OCI-LY3 (cell line): Measurements from ENCODE around the gene CGB2.

Experiments
- EZH2phosphoT487 ChIP-seq: fragments of 200-600 bp; shearing (Covaris generic); IDR thresholded peaks from 2 replicates; pipeline ENCODE4 v1.6.1; 2018; ENCODE audit warnings: antibody characterized with exemption, mixed run types, low read depth
- TF ChIP-seq, protein P1 (sequence below): fragments of 200-600, 300-600 bp; sonication (generic); IDR thresholded peaks from 2 replicates; pipeline ENCODE4 v1.5.1; 2014; ENCODE audit warnings: antibody characterized with exemption, low read length, low read depth

DNA sequence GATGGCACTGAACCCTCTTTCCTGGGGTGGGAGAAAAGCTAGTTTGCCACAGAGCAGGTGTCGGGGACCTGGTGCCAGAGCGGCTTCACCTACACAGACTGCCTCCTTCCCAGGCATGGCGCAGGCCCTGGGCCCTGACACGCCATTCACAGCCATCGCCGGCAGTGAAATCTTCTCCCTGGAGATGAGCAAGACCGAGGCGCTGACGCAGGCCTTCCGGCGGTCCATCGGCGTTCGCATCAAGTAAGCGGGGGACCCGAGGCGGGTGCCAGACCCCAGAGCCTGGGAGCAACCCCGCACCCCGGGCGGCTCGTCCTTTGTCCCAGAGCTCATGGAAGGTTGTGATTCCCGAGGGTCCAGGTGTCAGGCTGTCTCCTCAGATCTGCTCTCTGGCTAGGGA lies 24.8 kb upstream of the CGB2 start:
- TF ChIP-seq, protein P1, sequence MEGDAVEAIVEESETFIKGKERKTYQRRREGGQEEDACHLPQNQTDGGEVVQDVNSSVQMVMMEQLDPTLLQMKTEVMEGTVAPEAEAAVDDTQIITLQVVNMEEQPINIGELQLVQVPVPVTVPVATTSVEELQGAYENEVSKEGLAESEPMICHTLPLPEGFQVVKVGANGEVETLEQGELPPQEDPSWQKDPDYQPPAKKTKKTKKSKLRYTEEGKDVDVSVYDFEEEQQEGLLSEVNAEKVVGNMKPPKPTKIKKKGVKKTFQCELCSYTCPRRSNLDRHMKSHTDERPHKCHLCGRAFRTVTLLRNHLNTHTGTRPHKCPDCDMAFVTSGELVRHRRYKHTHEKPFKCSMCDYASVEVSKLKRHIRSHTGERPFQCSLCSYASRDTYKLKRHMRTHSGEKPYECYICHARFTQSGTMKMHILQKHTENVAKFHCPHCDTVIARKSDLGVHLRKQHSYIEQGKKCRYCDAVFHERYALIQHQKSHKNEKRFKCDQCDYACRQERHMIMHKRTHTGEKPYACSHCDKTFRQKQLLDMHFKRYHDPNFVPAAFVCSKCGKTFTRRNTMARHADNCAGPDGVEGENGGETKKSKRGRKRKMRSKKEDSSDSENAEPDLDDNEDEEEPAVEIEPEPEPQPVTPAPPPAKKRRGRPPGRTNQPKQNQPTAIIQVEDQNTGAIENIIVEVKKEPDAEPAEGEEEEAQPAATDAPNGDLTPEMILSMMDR, result no peak
- no peak for TF ChIP-seq EZH2phosphoT487
